LNCAP (cell line): ENCODE measurements around the gene PDGFRB.

Source experiments
- CTCF ChIP-seq: fragments of 450-650 bp; IDR thresholded peaks from 2 replicates; pipeline ENCODE4 v1.5.1; 2017; ENCODE audit warnings: mild to moderate bottlenecking

Gene PDGFRB

GRCh38 chr5:150130493-150130922, 25.1 kb downstream of the PDGFRB start:
- TF ChIP-seq CTCF = no peak

GRCh38 chr5:150129813-150130492, 25.7 kb downstream of the PDGFRB start:
- peak; percentile 94 for TF ChIP-seq CTCF

GRCh38 chr5:150129454-150129812, 26.2 kb downstream of the PDGFRB start:
- TF ChIP-seq CTCF = no peak

GRCh38 chr5:150126921-150127265, 28.8 kb downstream of the PDGFRB start:
- TF ChIP-seq CTCF = no peak

GRCh38 chr5:150126199-150126920, 29.3 kb downstream of the PDGFRB start:
- TF ChIP-seq CTCF = no peak

DNA sequence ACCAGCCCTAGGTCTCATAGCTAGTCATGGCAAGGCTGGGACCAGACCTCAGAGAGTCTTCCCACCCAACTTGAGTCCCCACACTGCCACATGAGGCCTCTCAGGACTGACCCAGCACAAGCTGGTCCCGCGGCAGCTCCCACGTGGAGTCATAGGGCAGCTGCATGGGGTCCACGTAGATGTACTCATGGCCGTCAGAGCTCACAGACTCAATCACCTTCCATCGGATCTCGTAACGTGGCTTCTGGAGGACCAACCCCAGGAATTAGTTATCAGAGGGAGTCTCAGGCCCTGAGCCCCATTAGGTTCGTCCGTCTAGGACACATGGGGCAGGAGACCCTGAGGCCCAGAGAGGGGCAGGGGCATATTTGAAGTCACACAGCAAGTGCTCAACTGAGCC, 30.3 kb downstream of the PDGFRB start:
- TF ChIP-seq CTCF = no peak

DNA sequence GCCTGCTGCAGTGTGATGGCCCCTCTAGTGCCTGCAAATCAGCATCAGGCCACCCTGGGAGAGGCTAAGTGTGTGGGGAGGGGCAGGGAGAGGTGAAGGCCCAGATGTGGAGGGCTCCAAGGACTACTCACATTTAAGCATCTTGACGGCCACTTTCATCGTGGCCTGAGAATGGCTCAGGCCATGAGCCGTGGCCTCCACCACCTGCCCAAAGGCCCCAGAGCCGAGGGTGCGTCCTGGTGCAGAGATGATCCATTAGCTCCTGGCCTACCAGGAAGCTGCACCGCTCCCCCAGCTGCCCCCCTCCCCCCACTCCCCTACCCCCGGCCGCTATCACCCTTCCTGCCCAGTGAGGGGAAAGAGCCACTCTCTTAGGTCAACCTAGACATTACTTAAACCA, 31.0 kb downstream of the PDGFRB start:
- TF ChIP-seq CTCF = no peak
